ENCODE data around the gene ANGPTL4.
A peak's percentile ranks its signal among the peaks of the same experiment; 100 is the strongest.
"Not testable (repeated sequence)": the region's sequence is repeated elsewhere in the genome, so short reads cannot be mapped to it uniquely, and the experiment has no call there.

The ANGPTL4 gene

GRCh38 chr19:8363803-8364771 lies at the start of gene ANGPTL4:
TSS of gene ANGPTL4 (plus strand) at chr19:8364155. CDS start at chr19:8364322, 167 bp downstream.
- no peaks in the 10 kb centered on the region for H3F3A ChIP-seq (ENCODE audit: insufficient read depth, low read length)
- H3K4me1 ChIP-seq (ENCODE audit: insufficient read depth, low read length, severe bottlenecking): no peaks in the 10 kb centered on the region
- H3K27ac ChIP-seq (ENCODE audit: low read depth, low read length, poor library complexity, severe bottlenecking): no peak within 1 kb of the TSS
- no peaks in the 10 kb centered on the region for H3K36me3 ChIP-seq (ENCODE audit: insufficient read depth, low read length)
- H3K9me3 ChIP-seq (ENCODE audit: low read length): no peaks in the 10 kb centered on the region
- no peak within 1 kb of the TSS for H3K9ac ChIP-seq (ENCODE audit: low read length)
- no peak within 1 kb of the TSS for H2AFZ ChIP-seq (ENCODE audit: low read length)
- no peaks in the 10 kb centered on the region for H3K9me2 ChIP-seq (ENCODE audit: low read depth, low read length)
- H3K79me2 ChIP-seq (ENCODE audit: insufficient read depth, low read length): no peaks in the 10 kb centered on the region
- no peaks in the 10 kb centered on the region for H3K27me3 ChIP-seq (ENCODE audit: insufficient read depth, low read length)
- H3K4me2 ChIP-seq (ENCODE audit: low read length): no peak within 1 kb of the TSS
- no peaks in the 10 kb centered on the region for H4K20me1 ChIP-seq (ENCODE audit: insufficient read depth, low read length)
- H3K4me3 ChIP-seq (ENCODE audit: low read depth, low read length, poor library complexity, severe bottlenecking): no peak within 1 kb of the TSS
- TF ChIP-seq EZH2 (IDR thresholded peaks at IDR 0.05; ENCODE audit: borderline replicate concordance, low read length) (no peak), CTCF (IDR thresholded peaks at IDR 0.05; ENCODE audit: low read length) (no peak)

GRCh38 chr19:8314981-8315640 lies 48.8 kb upstream of the ANGPTL4 start:
- H3K79me2 ChIP-seq (ENCODE audit: insufficient read depth, low read length); H3K9ac ChIP-seq (ENCODE audit: low read length); H2AFZ ChIP-seq (ENCODE audit: low read length); H3K27me3 ChIP-seq (ENCODE audit: insufficient read depth, low read length); H3K9me2 ChIP-seq (ENCODE audit: low read depth, low read length); H3K4me3 ChIP-seq (ENCODE audit: low read depth, low read length, poor library complexity, severe bottlenecking); H3K4me2 ChIP-seq (ENCODE audit: low read length); H3K27ac ChIP-seq (ENCODE audit: low read depth, low read length, poor library complexity, severe bottlenecking); H4K20me1 ChIP-seq (ENCODE audit: insufficient read depth, low read length); H3K9me3 ChIP-seq (ENCODE audit: low read length); H3F3A ChIP-seq (ENCODE audit: insufficient read depth, low read length): not testable (repeated sequence)
- Histone ChIP-seq H3K36me3 (ENCODE audit: insufficient read depth, low read length) (peaks cover 61% of the 10 kb centered on the region), H3K4me1 (ENCODE audit: insufficient read depth, low read length, severe bottlenecking) (peaks cover 22% of the 10 kb centered on the region)

- peak overlapping the region; percentile 1; the same call in 1 of the 2 replicates for H3K4me2 ChIP-seq (ENCODE audit: low read length)
- peak overlapping the region; percentile 22; the same call in 1 of the 2 replicates for H3K9ac ChIP-seq (ENCODE audit: low read length)
- H3K79me2 ChIP-seq (ENCODE audit: insufficient read depth, low read length): peaks cover 14% of the 10 kb centered on the region; the same call in 1 of the 2 replicates
- no peaks in the 10 kb centered on the region for H3F3A ChIP-seq (ENCODE audit: insufficient read depth, low read length)
- H3K9me3 ChIP-seq (ENCODE audit: low read length): no peaks in the 10 kb centered on the region
- no peak overlapping the region for H2AFZ ChIP-seq (ENCODE audit: low read length)
- H3K27me3 ChIP-seq (ENCODE audit: insufficient read depth, low read length): no peaks in the 10 kb centered on the region
- peak overlapping the region; percentile 49 for H3K27ac ChIP-seq (ENCODE audit: low read depth, low read length, poor library complexity, severe bottlenecking)
- H4K20me1 ChIP-seq (ENCODE audit: insufficient read depth, low read length): no peaks in the 10 kb centered on the region
- peaks cover 26% of the 10 kb centered on the region for H3K4me1 ChIP-seq (ENCODE audit: insufficient read depth, low read length, severe bottlenecking)
- H3K4me3 ChIP-seq (ENCODE audit: low read depth, low read length, poor library complexity, severe bottlenecking): no peak overlapping the region
- H3K36me3 ChIP-seq (ENCODE audit: insufficient read depth, low read length): peaks cover 47% of the 10 kb centered on the region
- no peak for TF ChIP-seq CTCF (IDR thresholded peaks at IDR 0.05; ENCODE audit: low read length)
- TF ChIP-seq EZH2 (IDR thresholded peaks at IDR 0.05; ENCODE audit: borderline replicate concordance, low read length): no peak
- no peaks in the 10 kb centered on the region for H3K9me2 ChIP-seq (ENCODE audit: low read depth, low read length)
Measured at GRCh38 chr19:8316351-8317125, 47.4 kb upstream of the ANGPTL4 start.

GRCh38 chr19:8318835-8319234 lies 45.1 kb upstream of the ANGPTL4 start:
- H3K27me3 ChIP-seq (ENCODE audit: insufficient read depth, low read length); H3K4me2 ChIP-seq (ENCODE audit: low read length); H3K27ac ChIP-seq (ENCODE audit: low read depth, low read length, poor library complexity, severe bottlenecking); H3K4me3 ChIP-seq (ENCODE audit: low read depth, low read length, poor library complexity, severe bottlenecking); H2AFZ ChIP-seq (ENCODE audit: low read length); H3K9me3 ChIP-seq (ENCODE audit: low read length); H3F3A ChIP-seq (ENCODE audit: insufficient read depth, low read length); H3K9ac ChIP-seq (ENCODE audit: low read length); H4K20me1 ChIP-seq (ENCODE audit: insufficient read depth, low read length); H3K9me2 ChIP-seq (ENCODE audit: low read depth, low read length): not testable (repeated sequence)
- peaks cover 42% of the 10 kb centered on the region for H3K4me1 ChIP-seq (ENCODE audit: insufficient read depth, low read length, severe bottlenecking)
- H3K79me2 ChIP-seq (ENCODE audit: insufficient read depth, low read length): peaks cover 18% of the 10 kb centered on the region; the same call in 1 of the 2 replicates
- peaks cover 48% of the 10 kb centered on the region for H3K36me3 ChIP-seq (ENCODE audit: insufficient read depth, low read length)
